Right lobe of liver (tissue), 6 donors: ENCODE data around the gene SETX. TPM values are rescaled to one million over a fixed set of nuclear protein-coding genes. Genes with fewer than 3 reads are reported as not detected.

Experiments
- ATAC-seq, 4 donors: fragments of 200-7000 bp; cut with Tn5 transposase; one replicate each; pipeline ENCODE4 v1.9.1; 2020; ENCODE audit warnings: mild to moderate bottlenecking in 4 of 4, moderate library complexity in 4 of 4
- DNase-seq, 3 donors: peaks; one replicate each; pipeline ENCODE4 v3.0.0-alpha.2; 2020
- H3K27ac ChIP-seq, 3 donors: fragments of 200-600 bp; one replicate each; pipeline ENCODE4 v1.8.0; 2022
- H3K27me3 ChIP-seq, 2 donors: fragments of 200-600 bp; one replicate each; pipeline ENCODE4 v1.8.0; 2022
- H3K36me3 ChIP-seq, 4 donors: fragments of 200-600 bp; sonication (generic) in 1 of 4; one replicate each; pipeline versions ENCODE4 v1.5.1 to v1.8.0; 2017 to 2022; ENCODE audit warnings: control low read depth in 1 of 4
- H3K4me1 ChIP-seq, 4 donors: fragments of 200-600 bp; sonication (generic) in 1 of 4; one replicate each; pipeline versions ENCODE4 v1.5.1 to v1.8.0; 2017 to 2022; ENCODE audit warnings: control low read depth in 1 of 4
- H3K4me3 ChIP-seq, 3 donors: fragments of 200-600 bp; one replicate each; pipeline ENCODE4 v1.8.0; 2022
- H3K9me3 ChIP-seq, 4 donors: fragments of 200-600 bp; sonication (generic) in 1 of 4; one replicate each; pipeline versions ENCODE4 v1.5.1 to v1.8.0; 2017 to 2022; ENCODE audit warnings: control low read depth in 1 of 4
- CTCF ChIP-seq, 4 donors: fragments of 200-600 bp in 3 of 4; fragments of 450-650 bp in 1 of 4; IDR thresholded peaks; one replicate each; pipeline versions ENCODE4 v1.5.1 to v1.8.0; 2016 to 2022; ENCODE audit warnings: antibody characterized with exemption in 4 of 4, mild to moderate bottlenecking in 2 of 4
- POLR2A ChIP-seq: fragments of 450-650 bp; IDR thresholded peaks from one replicate; pipeline ENCODE4 v1.6.1; 2017; ENCODE audit warnings: antibody characterized with exemption, mild to moderate bottlenecking
- WGBS: methylation state at CpG from one replicate; pipeline ENCODE4 v1.1.6; 2018; ENCODE audit warnings: low coverage, low lambda C conversion rate; ENCODE audit not compliant: insufficient coverage; ENCODE audit errors: missing lambda C conversion rate; 5-methylcytosine and 5-hydroxymethylcytosine counted together
- intact Hi-C, 2 donors: fragments of 100-400 bp; cut with DNase I; formaldehyde crosslinking; loops; one replicate each; pipeline versions ENCODE4 v1.11.2 to v1.14.1; 2022
- total RNA-seq, 6 experiments: library from RNA; depleted of rRNA in 2 of 6; stranded (reverse); fragments of >200 nt in 2 of 6; fragmentation: NEBNext Ultra II Directional in 3 of 6; extraction: Animal tissue kit (Norgen Biotek cat#: 25700) in 3 of 6; gene quantifications; one replicate each; pipeline versions ENCODE4 v1.1.0 to v1.2.4, GENCODE V29; 2016 to 2023
- donor health status: DM: no; HTN: yes; CAD: no.
- donor health status: DM: no; HTN: no; CAD: no.
- donor health status: DM: no; HTN: no; CAD: no.
- donor health status: DM: no; HTN: yes; CAD: no.
- donor health status: DM: no; HTN: yes; CAD: no.

The SETX gene
- total RNA-seq, 6 experiments from 2014 or later: 17.4 to 28.8 (median 25.0) TPM

- intact Hi-C loops: no loop called here
- DNase-seq (no peak), ATAC-seq (no peak)
- Histone ChIP-seq H3K4me1 (no peaks in the 10 kb centered on the region), H3K36me3 (no peaks in the 10 kb centered on the region), H3K4me3 (no peak overlapping the region), H3K27ac (no peak overlapping the region), H3K27me3 (no peaks in the 10 kb centered on the region), H3K9me3 (no peaks in the 10 kb centered on the region)
- 73% methylated on average over 3 of the region's 4 CpGs for WGBS
- TF ChIP-seq CTCF (IDR thresholded peaks at IDR 0.05): no peak
- TF ChIP-seq POLR2A: no peak
Measured at GRCh38 chr9:132370592-132370991, 15.8 kb upstream of the SETX start.

GRCh38 chr9:132369421-132369820, 14.6 kb upstream of the SETX start:
- no peak overlapping the region for H3K27ac ChIP-seq
- no peaks in the 10 kb centered on the region for H3K36me3 ChIP-seq
- 83% methylated on average over 2 of the region's 4 CpGs for WGBS
- no peaks in the 10 kb centered on the region for H3K4me1 ChIP-seq
- intact Hi-C loops: no loop called here
- DNase-seq (no peak), ATAC-seq (no peak)
- TF ChIP-seq POLR2A (no peak), CTCF (IDR thresholded peaks at IDR 0.05) (no peak)
- H3K4me3 ChIP-seq: no peak overlapping the region
- H3K9me3 ChIP-seq: no peaks in the 10 kb centered on the region
- H3K27me3 ChIP-seq: no peaks in the 10 kb centered on the region

GRCh38 chr9:132367613-132368313, 13.0 kb upstream of the SETX start:
- 58% methylated on average over 13 of the region's 13 CpGs for WGBS
- Histone ChIP-seq H3K9me3 (no peaks in the 10 kb centered on the region), H3K27me3 (no peaks in the 10 kb centered on the region), H3K36me3 (no peaks in the 10 kb centered on the region), H3K4me1 (no peaks in the 10 kb centered on the region), H3K4me3 (no peak overlapping the region), H3K27ac (peak overlapping the region in 1 of 3 donors; percentile 33)
- DNase-seq (no peak), ATAC-seq (peak; percentile 14 to 65 (median 36))
- no peak for TF ChIP-seq POLR2A
- TF ChIP-seq CTCF (IDR thresholded peaks at IDR 0.05): no peak
- intact Hi-C loops: no loop called here

GRCh38 chr9:132366481-132366880, 11.7 kb upstream of the SETX start:
- no peak overlapping the region for H3K4me3 ChIP-seq

More at GRCh38 chr9:132366481-132366880, 11.7 kb upstream of the SETX start:
- H3K27me3 ChIP-seq: no peaks in the 10 kb centered on the region
- H3K27ac ChIP-seq: no peak overlapping the region
- H3K9me3 ChIP-seq: no peaks in the 10 kb centered on the region
- ATAC-seq: peak in 1 of 4 donors; percentile 25
- no peak for TF ChIP-seq POLR2A
- no peak for TF ChIP-seq CTCF (IDR thresholded peaks at IDR 0.05)
- no peaks in the 10 kb centered on the region for H3K4me1 ChIP-seq
- no peaks in the 10 kb centered on the region for H3K36me3 ChIP-seq
- intact Hi-C loops: no loop called here
- 70% methylated on average over 4 of the region's 4 CpGs for WGBS
- DNase-seq: no peak
